H9 (cell line): ENCODE results near the gene COL5A2. TPM values are rescaled to one million over a fixed set of nuclear protein-coding genes. Genes with fewer than 3 reads are reported as not detected.
A peak's percentile ranks its signal among the peaks of the same experiment; 100 is the strongest.

Source experiments
- DNase-seq: peaks from one replicate; pipeline ENCODE4 v3.0.0-alpha.2; 2017
- H2AFZ ChIP-seq: one replicate; pipeline ENCODE4 v1.6.1; 2013; ENCODE audit warnings: mild to moderate bottlenecking, low read length, control low read depth, moderate library complexity
- H2AK5ac ChIP-seq: 2 replicates; pipeline ENCODE4 v1.6.1; 2013; ENCODE audit warnings: low read length, control low read depth, mixed read lengths; ENCODE audit not compliant: insufficient read length
- H2BK120ac ChIP-seq: one replicate; pipeline ENCODE4 v1.6.1; 2013; ENCODE audit warnings: low read depth, mild to moderate bottlenecking, low read length, control low read depth, inconsistent platforms; ENCODE audit not compliant: poor library complexity, severe bottlenecking
- H2BK12ac ChIP-seq: 2 replicates; pipeline ENCODE4 v1.6.1; 2013; ENCODE audit warnings: low read length, control low read depth, mixed read lengths, low read depth; ENCODE audit not compliant: insufficient read length
- H2BK15ac ChIP-seq: 2 replicates; pipeline ENCODE4 v1.6.1; 2013; ENCODE audit warnings: low read depth, low read length, control low read depth
- H2BK20ac ChIP-seq: one replicate; pipeline ENCODE4 v1.6.1; 2013; ENCODE audit warnings: low read depth, mild to moderate bottlenecking, low read length, control low read depth, inconsistent platforms; ENCODE audit not compliant: poor library complexity, severe bottlenecking
- H2BK5ac ChIP-seq: 2 replicates; pipeline ENCODE4 v1.6.1; 2013; ENCODE audit warnings: low read length, control low read depth, mixed read lengths; ENCODE audit not compliant: insufficient read length
- H3K14ac ChIP-seq: 2 replicates; pipeline ENCODE4 v1.6.1; 2013; ENCODE audit warnings: low read length, control low read depth; ENCODE audit not compliant: insufficient read depth
- H3K18ac ChIP-seq: 2 replicates; pipeline ENCODE4 v1.6.1; 2013; ENCODE audit warnings: low read depth, mild to moderate bottlenecking, mixed read lengths, low read length, control low read depth; ENCODE audit not compliant: insufficient read length
- H3K23ac ChIP-seq: 2 replicates; pipeline ENCODE4 v1.6.1; 2013; ENCODE audit warnings: low read length, control low read depth, mixed read lengths, low read depth; ENCODE audit not compliant: insufficient read length
- H3K23me2 ChIP-seq: 2 replicates; pipeline ENCODE4 v1.6.1; 2013; ENCODE audit warnings: low read depth, mild to moderate bottlenecking, mixed read lengths, low read length, control low read depth; ENCODE audit not compliant: insufficient read length, poor library complexity, severe bottlenecking
- H3K27ac ChIP-seq: 2 replicates; pipeline ENCODE4 v1.5.1; 2013; ENCODE audit warnings: low read length, control low read depth, mixed read lengths, low read depth; ENCODE audit not compliant: insufficient read length
- H3K27me3 ChIP-seq: 2 replicates; pipeline ENCODE4 v1.6.1; 2013; ENCODE audit warnings: low read length, control low read depth, inconsistent platforms; ENCODE audit not compliant: insufficient read depth
- H3K4ac ChIP-seq: 2 replicates; pipeline ENCODE4 v1.6.1; 2013; ENCODE audit warnings: low read depth, mild to moderate bottlenecking, control low read depth, inconsistent platforms, low read length, moderate library complexity
- H3K4me1 ChIP-seq: 2 replicates; pipeline ENCODE4 v1.6.1; 2013; ENCODE audit warnings: low read length, control low read depth, inconsistent platforms; ENCODE audit not compliant: insufficient read depth
- H3K4me2 ChIP-seq: 2 replicates; pipeline ENCODE4 v1.6.1; 2013; ENCODE audit warnings: low read length, control low read depth, mixed read lengths; ENCODE audit not compliant: insufficient read length, insufficient read depth
- H3K56ac ChIP-seq: 2 replicates; pipeline ENCODE4 v1.6.1; 2013; ENCODE audit warnings: low read depth, mild to moderate bottlenecking, mixed read lengths, low read length, control low read depth; ENCODE audit not compliant: insufficient read length
- H3K79me1 ChIP-seq: 2 replicates; pipeline ENCODE4 v1.6.1; 2013; ENCODE audit warnings: low read depth, mild to moderate bottlenecking, moderate library complexity, low read length, control low read depth, inconsistent platforms; ENCODE audit not compliant: insufficient read depth, poor library complexity, severe bottlenecking
- H3K79me2 ChIP-seq: 2 replicates; pipeline ENCODE4 v1.6.1; 2013; ENCODE audit warnings: low read length, control low read depth, inconsistent platforms; ENCODE audit not compliant: insufficient read depth
- H3K9ac ChIP-seq: 2 replicates; pipeline ENCODE4 v1.6.1; 2013; ENCODE audit warnings: low read length, control low read depth, mixed read lengths; ENCODE audit not compliant: insufficient read length; ENCODE audit errors: extremely low read depth
- H3K9me3 ChIP-seq: one replicate; pipeline ENCODE4 v1.6.1; 2013; ENCODE audit warnings: low read depth, low read length, inconsistent platforms; ENCODE audit not compliant: control insufficient read depth
- H3T11ph ChIP-seq: one replicate; pipeline ENCODE4 v1.6.1; 2013; ENCODE audit warnings: mild to moderate bottlenecking, low read length, control low read depth, inconsistent platforms
- H4K20me1 ChIP-seq: one replicate; pipeline ENCODE4 v1.6.1; 2013; ENCODE audit not compliant: control insufficient read depth, insufficient read length, insufficient read depth
- H4K5ac ChIP-seq: 2 replicates; pipeline ENCODE4 v1.6.1; 2013; ENCODE audit warnings: low read depth, mild to moderate bottlenecking, mixed read lengths, low read length, control low read depth; ENCODE audit not compliant: insufficient read length
- H4K8ac ChIP-seq: replicated peaks from 2 replicates; pipeline ENCODE4 v1.6.1; 2013; ENCODE audit warnings: low read length, control low read depth, mixed read lengths, low read depth; ENCODE audit not compliant: insufficient read length
- H4K91ac ChIP-seq: 2 replicates; pipeline ENCODE4 v1.6.1; 2013; ENCODE audit warnings: low read depth, mild to moderate bottlenecking, moderate library complexity, mixed read lengths, low read length, control low read depth; ENCODE audit not compliant: insufficient read length
- H3K27ac Mint-ChIP-seq, 3 experiments: 2 replicates in 2 of 3; 3 replicates in 1 of 3; pipeline ENCODE4 v1.8.0; 2020 to 2021; ENCODE audit warnings: mixed read lengths in 3 of 3, mild to moderate bottlenecking in 1 of 3, moderate library complexity in 1 of 3
- H3K27me3 Mint-ChIP-seq: 2 replicates; pipeline ENCODE4 v1.8.0; 2021; ENCODE audit warnings: low read depth, mild to moderate bottlenecking, moderate library complexity, mixed read lengths
- H3K36me3 Mint-ChIP-seq, 3 experiments: 2 replicates in 2 of 3; 3 replicates in 1 of 3; pipeline ENCODE4 v1.8.0; 2020 to 2021; ENCODE audit warnings: low read depth in 3 of 3, mixed read lengths in 3 of 3; ENCODE audit not compliant: insufficient read depth in 1 of 3
- H3K4me1 Mint-ChIP-seq, 2 experiments: 2 replicates each; pipeline ENCODE4 v1.8.0; 2020; ENCODE audit warnings: mixed read lengths in 2 of 2
- H3K4me3 Mint-ChIP-seq, 2 experiments: 2 replicates in 1 of 2; 3 replicates in 1 of 2; pipeline ENCODE4 v1.8.0; 2020 to 2021; ENCODE audit warnings: mild to moderate bottlenecking in 2 of 2, mixed read lengths in 2 of 2, moderate library complexity in 1 of 2
- H3K9me3 Mint-ChIP-seq, 2 experiments: 2 replicates in 1 of 2; 3 replicates in 1 of 2; pipeline ENCODE4 v1.8.0; 2020; ENCODE audit warnings: mild to moderate bottlenecking in 2 of 2, mixed read lengths in 2 of 2, moderate library complexity in 1 of 2
- CTCF ChIP-seq: fragments of 200-600 bp; sonication (generic); conservative IDR thresholded peaks from 3 replicates; pipeline ENCODE4 v1.8.0; 2021; ENCODE audit warnings: antibody characterized with exemption, mild to moderate bottlenecking
- WGBS: extraction: QIAGEN DNeasy Blood & Tissue Kit; methylation state at CpG from one replicate; pipeline ENCODE4 v1.1.7; 2013; ENCODE audit warnings: missing lambda C conversion rate, low lambda C conversion rate, mixed read lengths; ENCODE audit not compliant: insufficient read length; ENCODE audit errors: extremely low coverage; 5-methylcytosine and 5-hydroxymethylcytosine counted together
- total RNA-seq: library from RNA; stranded (reverse); gene quantifications from 2 replicates; pipeline ENCODE4 v1.2.1, GENCODE V29; 2021

Gene COL5A2
- total RNA-seq, 1 experiment from 2014 or later: 10.5 TPM

DNA sequence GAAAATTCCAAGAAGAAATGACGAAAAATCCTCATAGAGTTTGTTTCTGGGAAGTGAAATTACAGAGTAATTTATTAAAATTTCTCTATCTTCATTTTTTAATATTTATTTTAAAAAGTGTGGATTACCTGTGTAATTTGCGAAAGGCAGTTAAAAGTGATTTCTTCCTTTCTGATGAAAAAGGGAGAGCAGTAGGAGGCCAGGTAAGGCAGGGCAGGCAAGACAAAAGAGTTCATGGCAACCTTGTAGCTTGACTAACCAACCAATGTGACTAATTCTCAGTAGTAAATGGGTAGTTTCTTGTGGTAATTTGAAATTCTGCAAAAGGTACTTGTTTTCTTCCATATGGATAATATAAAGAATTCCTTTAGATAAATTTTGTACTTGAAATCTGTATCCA is 34.9 kb upstream of the COL5A2 start:
- Histone ChIP-seq H2BK20ac (no peak overlapping the region), H4K5ac (no peak overlapping the region), H3K23ac (no peak overlapping the region), H2BK120ac (no peak overlapping the region), H4K20me1 (no peaks in the 10 kb centered on the region), H2BK5ac (no peak overlapping the region), H2BK12ac (no peak overlapping the region), H3K27ac (no peak overlapping the region), H3K56ac (no peak overlapping the region), H2BK15ac (no peak overlapping the region), H3K79me2 (no peaks in the 10 kb centered on the region), H4K91ac (no peak overlapping the region), H3K4ac (no peak overlapping the region), H2AFZ (no peak overlapping the region), H3K79me1 (no peaks in the 10 kb centered on the region), H3K23me2 (no peaks in the 10 kb centered on the region), H3T11ph (no peak overlapping the region), H3K14ac (no peak overlapping the region), H2AK5ac (no peak overlapping the region), H3K4me2 (no peak overlapping the region), H4K8ac (no peak overlapping the region), H3K18ac (no peak overlapping the region), H3K27me3 (no peaks in the 10 kb centered on the region), H3K9ac (no peak overlapping the region), H3K9me3 (no peaks in the 10 kb centered on the region), H3K4me1 (peaks cover 7% of the 10 kb centered on the region; the same call in 1 of the 2 replicates)
- peak; percentile 33 for DNase-seq
- Mint-ChIP-seq H3K27ac (peak overlapping the region in 1 of 3 experiments; percentile 22; a peak in 1 of 7 replicates), H3K36me3 (no peaks in the 10 kb centered on the region), H3K4me1 (peaks cover 47 to 62% of the 10 kb centered on the region in 2 experiments), H3K9me3 (no peaks in the 10 kb centered on the region), H3K27me3 (no peaks in the 10 kb centered on the region), H3K4me3 (no peak overlapping the region; a peak in 1 of 5 replicates)
- no peak for TF ChIP-seq CTCF
- no CpG with 5 or more reads among the region's 2 CpGs for WGBS
